NT2/D1 (cell line): Measurements from ENCODE around the gene AGPAT3.

Source experiments
- SUZ12 ChIP-seq: IDR thresholded peaks from 2 replicates; pipeline ENCODE4 v1.6.1; 2011; ENCODE audit not compliant: insufficient read length, insufficient read depth; ENCODE audit errors: extremely low read depth
- YY1 ChIP-seq: IDR thresholded peaks from 2 replicates; pipeline ENCODE4 v1.6.1; 2011; ENCODE audit not compliant: insufficient read length, insufficient read depth
- ZNF274 ChIP-seq: IDR thresholded peaks from 2 replicates; pipeline ENCODE4 v1.6.1; 2011; ENCODE audit warnings: mild to moderate bottlenecking, low read depth, low read length

- TF ChIP-seq SUZ12 (no peak), YY1 (no peak), ZNF274 (no peak)
Measured at GRCh38 chr21:43905726-43906455, 40.9 kb downstream of the AGPAT3 start.
